GM18861 (cell line): ENCODE results near the gene A2ML1.
"Not testable (repeated sequence)": the region's sequence is repeated elsewhere in the genome, so short reads cannot be mapped to it uniquely, and the experiment has no call there.

Experiments used
- ATAC-seq: cut with Tn5 transposase; IDR thresholded peaks from one replicate; pipeline ENCODE4 v1.9.1; 2021; ENCODE audit not compliant: unreplicated experiment

Gene A2ML1

DNA sequence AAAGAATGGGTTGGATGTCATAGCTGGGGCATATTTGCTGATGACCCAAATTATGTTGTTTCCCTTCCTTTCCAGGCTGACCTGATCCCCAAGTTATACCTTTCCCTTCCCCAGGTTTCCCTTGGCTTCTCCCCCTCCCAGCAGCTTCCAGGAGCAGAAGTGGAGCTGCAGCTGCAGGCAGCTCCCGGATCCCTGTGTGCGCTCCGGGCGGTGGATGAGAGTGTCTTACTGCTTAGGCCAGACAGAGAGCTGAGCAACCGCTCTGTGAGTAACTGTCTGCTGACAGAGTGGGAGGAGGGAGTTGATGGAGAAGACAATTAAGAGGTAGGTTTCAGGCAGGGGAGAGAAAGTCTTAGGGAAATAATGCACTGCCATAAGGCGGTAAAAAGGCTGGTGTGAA is 25.0 kb downstream of the A2ML1 start:
- ATAC-seq, result no peak

DNA sequence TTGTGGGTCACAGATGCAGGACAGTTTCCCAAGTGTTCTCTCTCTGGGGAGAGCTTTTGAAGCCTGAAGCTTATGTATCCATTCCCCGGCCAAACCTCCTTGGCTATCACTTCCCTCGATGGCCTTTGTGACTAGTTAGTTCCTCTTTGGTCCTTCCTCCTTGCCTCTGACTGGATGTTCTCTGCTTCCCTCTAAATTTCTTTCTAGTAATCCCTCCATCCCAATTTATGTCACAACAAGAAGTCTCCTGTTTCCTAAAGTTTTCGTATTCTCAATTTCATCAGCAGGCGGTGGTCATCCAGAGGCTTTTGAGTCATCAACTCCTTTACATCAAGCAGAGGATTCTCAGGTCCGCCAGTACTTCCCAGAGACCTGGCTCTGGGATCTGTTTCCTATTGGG is 27.5 kb downstream of the A2ML1 start:
- ATAC-seq, result no peak

DNA sequence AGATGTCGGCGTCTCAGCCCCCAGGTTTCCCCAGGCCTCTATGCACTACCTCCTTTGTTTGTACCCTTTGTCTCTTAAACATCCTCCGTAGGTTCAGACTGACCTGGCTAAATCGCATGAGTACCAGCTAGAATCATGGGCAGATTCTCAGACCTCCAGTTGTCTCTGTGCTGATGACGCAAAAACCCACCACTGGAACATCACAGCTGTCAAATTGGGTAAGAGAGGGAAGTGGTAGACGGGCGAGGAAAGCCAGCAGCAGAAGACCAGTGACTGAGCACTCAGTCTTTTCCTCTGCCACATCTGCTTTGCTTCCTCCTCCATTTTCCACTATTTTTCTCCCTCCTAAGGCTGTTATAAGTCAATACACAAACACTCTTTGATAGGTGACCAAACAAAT is 29.7 kb downstream of the A2ML1 start:
- ATAC-seq, result no peak

DNA sequence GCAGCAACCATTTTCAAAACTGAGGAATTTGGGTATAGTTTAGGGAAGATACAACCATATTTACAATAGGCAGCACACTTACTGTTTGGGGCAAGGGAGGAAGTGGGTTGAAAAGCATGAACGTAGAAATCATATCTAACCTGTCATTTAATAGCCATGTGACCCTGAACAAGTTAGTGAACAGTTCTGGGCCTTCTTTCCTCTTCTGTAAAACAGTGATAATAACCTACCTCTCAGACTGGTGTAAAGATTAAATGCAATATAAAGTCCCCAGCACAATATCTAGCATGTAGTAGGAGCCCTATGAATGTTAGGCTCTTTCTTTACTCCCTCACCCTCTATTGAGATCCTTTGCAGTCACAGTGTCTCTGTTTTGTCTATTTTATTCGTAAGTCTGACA is 33.5 kb downstream of the A2ML1 start:
- ATAC-seq, result no peak

DNA sequence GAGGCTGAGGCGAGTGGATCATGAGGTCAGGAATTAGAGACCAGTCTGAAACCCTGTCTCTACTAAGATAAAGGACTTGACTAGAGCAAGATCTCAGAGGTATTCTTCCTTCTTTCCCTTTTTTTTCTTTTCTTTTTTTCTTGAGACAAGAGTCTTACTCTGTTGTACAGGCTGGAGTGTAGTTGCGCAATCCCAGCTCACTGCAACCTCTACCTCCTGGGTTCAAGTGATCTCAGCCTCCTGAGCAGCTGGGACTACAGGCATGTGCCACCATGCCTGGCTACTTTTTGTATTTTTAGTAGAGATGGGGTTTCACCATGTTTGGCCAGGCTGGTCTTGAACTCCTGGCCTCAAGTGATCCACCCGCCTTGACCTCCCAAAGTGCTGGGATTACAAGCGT is 37.0 kb downstream of the A2ML1 start:
- not testable (repeated sequence) for ATAC-seq

DNA sequence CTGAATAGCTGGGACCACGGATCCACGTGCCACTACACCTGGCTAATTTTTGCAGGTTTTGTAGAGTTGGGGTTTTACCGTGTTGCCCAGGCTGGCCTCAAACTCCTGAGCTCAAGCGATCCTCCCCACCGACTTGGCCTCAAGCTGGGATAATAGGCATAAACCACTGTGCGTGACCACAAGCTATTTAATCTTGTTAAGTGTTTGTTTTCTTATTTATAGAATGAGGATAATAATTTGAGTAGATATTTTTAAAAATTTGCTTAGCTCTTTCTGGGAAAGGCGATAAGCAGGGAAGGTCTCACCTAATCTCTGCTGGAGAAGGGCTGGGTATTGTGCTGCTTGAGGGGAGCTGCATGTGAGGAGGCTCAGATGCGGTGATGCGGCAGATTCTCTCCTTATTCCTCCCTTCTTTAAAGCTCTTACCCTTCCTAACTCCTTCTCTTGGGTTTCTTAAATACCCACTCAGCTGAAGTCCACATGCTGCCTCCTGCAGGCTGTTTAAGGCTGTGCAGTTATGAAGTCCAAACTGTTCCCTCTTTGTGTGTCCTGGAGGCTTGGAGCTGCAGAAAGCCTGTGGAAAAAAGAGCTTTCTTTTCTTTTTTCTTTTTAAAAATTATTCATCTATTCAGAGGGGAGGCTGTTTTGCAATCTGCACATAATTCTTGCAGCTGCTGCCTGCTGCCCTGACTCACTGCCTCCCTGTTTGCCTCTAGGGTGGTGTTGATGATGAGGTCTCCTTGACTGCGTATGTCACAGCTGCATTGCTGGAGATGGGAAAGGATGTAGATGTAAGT is 37.9 kb downstream of the A2ML1 start:
- no peak for ATAC-seq

DNA sequence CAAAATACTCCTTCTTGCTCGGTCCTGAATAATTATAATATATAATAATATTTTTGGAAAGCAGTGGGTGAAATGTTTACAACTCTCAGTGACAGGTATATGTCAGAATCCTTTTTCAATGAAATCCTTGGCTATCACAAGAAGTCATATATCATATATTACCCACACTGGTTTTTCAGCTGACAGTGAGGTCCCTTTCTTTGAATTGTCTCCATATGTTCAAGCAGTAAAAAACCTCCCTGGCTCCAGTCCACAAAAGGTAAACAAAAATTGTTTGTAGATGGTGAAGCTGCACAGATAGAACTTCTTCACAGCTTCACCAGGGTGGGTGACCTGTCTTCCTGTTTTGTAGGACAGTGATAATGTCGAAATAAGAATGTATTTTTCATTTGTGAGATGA is 44.0 kb downstream of the A2ML1 start:
- no peak for ATAC-seq

DNA sequence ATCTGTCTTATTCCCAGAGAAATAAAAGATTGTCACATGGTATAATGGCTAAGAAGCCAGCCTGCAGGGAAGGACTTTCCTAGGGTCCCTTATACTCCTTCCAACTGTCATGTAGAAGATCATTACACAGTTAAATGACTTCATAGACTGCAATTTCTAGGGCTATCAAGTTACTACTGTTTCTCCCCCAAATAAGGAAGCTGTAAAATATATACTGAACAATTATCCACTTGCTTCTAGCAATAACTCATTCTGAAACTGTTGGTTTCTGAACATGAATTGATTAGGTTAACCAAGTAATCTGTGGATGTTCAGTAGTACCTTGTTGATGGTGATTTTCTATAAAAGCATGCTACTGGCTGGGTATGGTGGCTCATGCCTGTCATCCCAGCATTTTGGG is 44.6 kb downstream of the A2ML1 start:
- no peak for ATAC-seq

DNA sequence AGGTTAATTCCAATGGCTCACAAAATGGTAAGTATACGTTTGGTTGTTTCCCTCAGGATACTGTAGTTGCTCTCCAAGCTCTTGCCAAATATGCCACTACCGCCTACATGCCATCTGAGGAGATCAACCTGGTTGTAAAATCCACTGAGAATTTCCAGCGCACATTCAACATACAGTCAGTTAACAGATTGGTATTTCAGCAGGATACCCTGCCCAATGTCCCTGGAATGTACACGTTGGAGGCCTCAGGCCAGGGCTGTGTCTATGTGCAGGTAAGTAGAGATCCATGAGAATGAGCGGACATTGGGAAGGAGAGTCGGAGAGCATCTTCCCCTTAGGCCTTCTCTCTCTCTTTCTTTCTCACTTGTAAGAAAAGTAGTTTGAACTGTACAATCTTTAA is 45.4 kb downstream of the A2ML1 start:
- ATAC-seq, result no peak

DNA sequence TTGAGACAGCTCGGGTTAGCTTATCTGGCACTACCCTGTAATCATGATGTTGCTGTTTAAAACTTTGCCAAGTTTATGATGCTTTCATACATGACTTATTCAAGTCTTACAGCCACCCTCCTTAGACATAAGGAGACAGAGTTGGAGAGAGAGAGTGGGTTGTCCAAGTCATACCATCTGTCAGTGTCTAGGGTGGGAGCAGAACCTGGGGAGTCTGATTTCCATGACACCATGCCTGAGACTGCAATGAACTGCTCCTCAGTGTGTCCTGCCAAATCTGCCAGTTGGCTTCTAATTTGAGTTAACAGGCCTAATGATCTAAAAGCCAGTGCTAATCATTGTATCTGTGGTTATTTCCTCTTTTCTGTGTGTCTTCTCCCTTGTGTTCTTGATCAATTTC is 48.2 kb downstream of the A2ML1 start:
- ATAC-seq, result no peak

DNA sequence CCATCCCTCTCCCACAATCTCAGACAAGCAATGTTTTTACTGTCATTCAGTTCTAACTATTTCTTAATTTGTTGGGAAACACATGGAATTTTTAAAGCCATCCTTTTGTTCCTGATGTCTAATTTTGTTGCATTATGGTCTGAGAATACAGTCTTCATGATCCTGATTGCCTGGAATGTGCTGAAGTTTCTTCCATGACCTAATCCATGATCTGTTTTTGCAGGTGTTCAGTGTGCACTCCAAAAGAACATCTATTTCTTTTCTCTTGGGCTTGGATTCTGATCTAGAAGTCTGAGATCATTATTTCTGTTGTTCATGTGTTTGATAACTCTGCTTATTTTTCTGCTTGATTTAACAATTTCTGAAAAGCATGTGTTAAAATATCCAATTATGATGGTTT is 48.6 kb downstream of the A2ML1 start:
- ATAC-seq, result no peak

DNA sequence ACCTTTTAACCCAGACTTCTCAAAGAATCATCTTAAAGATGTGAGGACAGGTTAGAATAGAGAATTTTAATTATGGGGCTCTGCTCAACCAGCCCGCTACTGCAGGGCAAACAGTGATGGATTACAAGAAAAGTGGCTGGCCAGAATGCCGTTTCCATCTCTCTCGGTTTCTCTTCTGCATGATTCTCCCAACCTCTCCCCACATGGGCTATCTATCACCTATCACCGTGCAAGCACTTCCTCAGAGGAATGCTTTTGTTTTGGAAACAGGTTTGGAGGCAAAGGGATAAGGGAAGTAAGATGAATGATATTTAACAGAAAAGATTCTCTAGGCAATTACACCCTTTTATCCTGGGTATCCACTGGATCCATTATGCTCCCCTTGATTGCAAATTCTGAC is 54.5 kb downstream of the A2ML1 start:
- no peak for ATAC-seq

DNA sequence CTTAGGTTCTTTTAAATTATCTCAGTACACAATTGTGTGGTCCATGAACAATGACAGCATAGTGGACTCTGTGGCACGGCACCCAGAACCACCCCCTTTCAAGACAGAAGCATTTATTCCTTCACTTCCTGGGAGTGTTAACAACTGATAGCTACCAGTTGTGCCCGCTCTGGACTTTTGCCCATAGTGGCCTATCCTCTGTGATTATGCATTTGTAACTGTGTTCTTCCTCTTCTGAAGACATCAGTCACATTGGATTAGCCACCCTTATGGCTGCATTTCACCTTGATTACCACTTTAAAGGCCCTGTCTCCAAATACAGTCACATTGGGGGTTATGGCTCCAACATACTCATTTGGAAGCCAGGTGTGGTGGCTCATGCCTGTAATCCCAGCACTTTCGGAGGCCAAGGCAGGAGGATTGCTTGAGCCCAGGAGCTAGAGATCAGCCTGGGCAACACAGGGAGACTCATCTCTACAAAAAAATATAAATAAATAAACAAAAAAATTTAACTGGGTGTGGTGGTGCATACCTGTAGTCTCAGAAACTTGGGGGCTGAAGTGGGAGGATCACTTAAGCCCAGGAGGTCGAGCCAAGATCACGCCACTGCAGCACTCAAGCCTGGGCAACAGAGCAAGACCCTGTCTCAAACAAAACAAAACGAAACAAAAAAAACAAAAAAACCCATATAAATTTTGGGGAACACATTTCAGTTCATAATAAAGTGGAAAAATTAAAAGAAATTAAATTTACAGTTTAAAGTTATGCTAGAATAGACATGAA is 64.3 kb downstream of the A2ML1 start:
- ATAC-seq, result no peak

DNA sequence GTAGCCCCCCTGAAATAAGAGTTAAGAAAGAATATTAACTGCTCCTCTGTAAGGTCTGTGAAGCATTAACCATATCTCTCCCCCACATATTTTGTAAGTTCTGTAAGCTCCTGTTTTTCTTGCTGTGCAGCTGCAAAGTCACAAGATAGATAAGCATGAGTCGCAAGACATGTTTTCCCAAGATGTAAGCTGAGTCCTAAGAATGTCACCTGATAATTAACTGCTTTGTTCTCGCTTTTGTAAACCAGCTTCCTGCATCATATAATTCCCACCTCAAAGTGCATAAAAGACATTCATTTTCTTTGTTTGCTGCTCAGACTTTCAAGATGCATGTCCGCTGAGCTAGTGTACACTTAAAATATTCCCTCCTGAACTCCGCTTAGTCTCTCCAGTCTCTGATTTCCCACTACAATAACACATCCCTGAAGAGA is 64.9 kb downstream of the A2ML1 start:
- ATAC-seq, result no peak

DNA sequence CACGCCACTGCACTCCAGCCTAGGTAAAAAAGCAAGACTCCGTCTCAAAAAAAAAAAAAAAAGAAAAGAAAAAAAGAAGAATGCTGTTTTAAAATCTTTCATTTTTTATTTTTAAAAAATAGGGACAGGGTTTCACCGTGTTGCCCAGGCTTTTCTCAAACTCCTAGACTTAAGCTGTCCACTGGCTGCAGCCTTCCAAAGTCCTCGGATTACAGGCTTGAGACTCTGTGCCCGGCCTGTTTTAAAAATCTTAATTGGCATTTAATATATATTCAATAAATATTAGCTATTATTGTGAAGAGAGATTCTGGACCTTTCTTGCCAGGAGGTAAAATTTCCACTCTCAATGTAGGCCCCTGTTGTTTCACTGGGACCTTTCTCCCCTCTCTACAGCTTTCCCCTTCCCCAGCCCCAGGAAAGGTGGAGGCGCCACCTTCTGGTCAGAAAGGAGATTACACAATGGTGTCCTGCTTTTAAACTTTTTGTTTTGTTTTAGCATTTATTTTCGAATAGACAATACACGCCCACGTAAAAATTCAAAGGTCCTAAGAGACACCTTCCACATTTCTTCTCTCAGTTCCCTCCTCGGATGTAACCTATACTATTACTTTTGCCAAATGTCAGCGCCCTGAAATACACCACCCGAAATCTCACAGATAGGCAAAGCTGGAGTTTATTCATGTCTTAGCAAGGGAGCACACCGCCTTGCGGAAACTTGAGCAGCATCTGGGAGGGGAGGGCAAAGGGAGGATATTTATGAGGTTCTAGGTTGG is 68.1 kb downstream of the A2ML1 start:
- no peak for ATAC-seq

DNA sequence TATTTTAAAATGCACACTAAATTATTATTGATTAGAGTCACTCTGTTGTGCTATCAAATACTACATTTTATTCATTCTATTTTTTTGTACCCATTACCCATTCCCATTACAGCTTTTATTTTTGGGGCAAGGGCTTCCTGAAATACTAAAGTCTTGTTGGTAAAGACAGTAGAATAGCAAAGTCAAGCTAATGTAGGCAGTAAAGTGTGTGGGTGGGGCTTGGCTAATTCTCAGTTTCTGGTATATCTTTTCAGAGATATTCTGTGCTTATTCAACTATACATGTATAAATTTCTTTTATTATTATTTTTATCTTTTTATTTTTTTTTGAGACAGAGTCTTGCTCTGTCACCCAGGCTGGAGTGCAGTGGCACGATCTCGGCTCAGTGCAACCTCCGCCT is 69.6 kb downstream of the A2ML1 start:
- ATAC-seq, result no peak

DNA sequence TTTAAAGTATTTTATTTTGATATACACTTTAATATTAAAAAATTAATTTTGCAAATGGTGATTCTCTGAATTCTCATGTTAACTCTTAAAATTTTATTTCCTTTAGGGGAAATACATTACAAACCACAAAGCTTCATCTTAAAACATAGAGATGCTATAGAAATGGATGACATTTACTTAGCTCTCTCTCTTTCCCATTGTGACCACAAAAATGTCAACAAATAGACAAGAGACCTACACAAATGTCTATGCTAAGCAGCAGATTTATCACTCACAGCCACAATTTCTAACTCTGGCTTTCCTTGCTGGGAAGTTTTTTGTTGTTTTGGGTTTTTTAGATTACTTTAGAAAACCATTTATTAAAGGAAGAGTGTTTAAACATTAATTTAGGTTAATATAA is 72.0 kb downstream of the A2ML1 start:
- ATAC-seq, result no peak

DNA sequence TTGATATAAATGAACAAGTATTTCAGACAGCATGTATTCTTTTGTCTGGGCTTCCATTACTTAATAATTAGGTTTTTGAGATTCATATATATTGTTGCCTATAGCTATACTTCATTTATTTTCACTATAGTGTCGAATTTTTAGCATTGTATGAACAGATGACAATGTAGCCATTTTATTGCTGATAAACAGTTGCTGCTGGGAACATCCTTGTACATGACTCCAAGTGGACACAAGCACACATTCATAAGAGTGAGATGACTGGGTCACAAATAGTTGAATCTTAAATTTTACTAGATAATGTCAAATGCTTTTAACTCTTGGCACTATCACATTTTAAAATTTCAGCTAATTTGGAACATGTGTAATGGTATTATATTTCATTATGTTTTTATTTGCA is 72.6 kb downstream of the A2ML1 start:
- ATAC-seq, result no peak

DNA sequence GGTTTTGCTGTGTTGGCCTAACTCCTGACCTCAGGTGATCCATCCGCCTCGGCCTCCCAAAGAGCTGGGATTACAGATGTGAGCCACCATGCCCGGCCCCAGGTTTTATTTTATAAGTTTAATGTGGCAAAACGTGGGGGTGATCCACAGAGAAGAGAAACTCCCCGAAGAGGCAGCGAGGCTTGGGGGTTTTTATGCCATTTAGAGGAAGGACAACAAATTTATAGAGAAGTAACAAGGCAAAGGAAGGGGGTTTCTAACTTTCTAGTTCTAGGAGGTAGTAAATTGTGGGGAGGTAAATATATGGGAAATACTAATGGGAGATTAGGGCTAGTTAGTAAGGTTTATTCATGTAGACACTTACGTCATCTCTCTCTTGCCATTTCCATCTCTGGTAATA is 74.7 kb downstream of the A2ML1 start:
- no peak for ATAC-seq

DNA sequence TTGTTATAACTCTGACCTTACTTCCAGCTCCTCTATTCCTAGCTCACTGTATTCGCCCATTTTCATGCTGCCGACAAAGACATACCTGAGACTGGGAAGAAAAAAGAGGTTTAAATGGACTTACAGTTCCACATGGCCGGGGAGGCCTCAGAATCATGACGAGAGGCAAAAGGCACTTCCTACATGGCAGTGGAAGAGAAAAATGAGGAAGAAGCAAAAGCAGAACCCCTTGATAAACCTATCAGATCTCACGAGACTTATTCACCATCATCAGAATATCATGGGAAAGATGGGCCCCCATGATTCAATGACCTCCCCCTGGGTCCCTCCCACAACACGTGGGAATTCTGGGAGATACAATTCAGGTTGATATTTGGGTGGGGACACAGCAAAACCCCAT is 77.4 kb downstream of the A2ML1 start:
- no peak for ATAC-seq

DNA sequence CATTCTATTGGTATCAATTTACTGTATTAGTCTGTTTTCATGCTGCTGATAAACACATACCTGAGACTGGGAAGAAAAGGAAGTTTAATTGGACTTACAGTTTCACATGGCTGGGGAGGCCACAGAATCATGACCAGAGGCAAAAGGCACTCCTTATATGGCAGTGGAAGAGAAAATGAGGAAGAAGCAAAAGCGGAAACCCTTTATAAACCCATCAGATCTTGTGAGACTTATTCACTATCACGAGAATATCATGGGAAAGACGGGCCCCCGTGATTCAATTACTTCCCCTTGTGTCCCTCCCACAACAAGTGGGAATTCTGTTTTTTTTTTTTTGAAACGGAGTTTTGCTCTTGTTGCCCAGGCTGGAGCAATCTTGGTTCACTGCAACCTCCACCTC is 80.3 kb downstream of the A2ML1 start:
- not testable (repeated sequence) for ATAC-seq

DNA sequence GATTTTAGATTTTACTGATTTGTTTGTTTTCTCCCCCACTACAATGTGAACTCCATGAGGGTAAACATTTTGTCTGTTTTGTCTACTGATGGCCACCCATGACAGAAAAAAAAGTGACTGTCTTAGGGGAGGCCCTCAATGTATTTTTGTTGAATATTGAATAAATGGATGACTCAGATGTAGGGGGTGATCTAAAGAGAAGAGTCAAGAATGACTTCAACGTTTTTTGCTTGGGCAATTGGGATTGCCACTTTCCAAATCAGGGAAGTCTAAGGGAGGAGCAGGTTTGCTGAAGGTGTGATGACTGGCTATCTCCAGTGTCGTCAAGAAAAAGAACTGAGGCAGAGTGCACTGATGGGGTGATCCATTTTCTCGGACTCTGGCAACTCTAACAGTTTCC is 81.2 kb downstream of the A2ML1 start:
- no peak for ATAC-seq
